NCI-H146 (cell line): ENCODE results near the gene TAAR9.
"Not testable (repeated sequence)": the region's sequence is repeated elsewhere in the genome, so short reads cannot be mapped to it uniquely, and the experiment has no call there.

Experiments
- DNase-seq: peaks from one replicate; lab custom pipeline; 2025; lab: John Stamatoyannopoulos, UW

Gene TAAR9

DNA sequence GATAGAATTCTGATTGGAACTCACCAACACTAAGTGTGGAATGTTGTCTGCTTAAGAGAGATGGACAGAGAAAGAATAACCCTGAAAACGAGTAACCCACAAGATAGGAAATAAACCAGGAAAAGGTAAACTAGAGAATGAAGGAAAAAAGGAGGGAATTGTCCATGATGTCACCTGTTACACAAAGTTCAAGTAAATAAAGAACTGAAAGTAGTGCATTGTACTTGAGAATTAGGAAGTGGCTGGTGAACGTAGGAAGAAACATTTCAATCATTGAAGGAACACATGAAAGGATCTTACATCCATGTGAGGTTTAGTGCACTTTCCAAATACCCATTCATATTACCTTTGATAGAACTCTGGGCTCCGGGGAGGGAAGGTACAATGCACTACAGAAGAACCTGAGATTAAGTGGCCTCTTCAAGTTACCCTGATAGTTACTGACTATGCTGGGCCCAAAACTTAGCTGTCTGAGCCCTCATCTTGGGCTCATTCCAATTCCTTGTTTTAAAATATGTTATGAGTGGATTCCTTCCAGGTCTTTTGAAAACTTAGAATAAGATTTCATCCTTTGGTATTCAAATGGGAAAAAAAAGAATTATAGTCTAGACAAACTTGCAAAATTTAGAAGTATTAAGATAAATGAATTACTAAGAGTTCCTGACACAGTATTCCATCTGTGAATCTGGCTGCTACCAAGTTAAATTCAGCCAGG lies 24.1 kb upstream of the TAAR9 start:
- no peak for DNase-seq

DNA sequence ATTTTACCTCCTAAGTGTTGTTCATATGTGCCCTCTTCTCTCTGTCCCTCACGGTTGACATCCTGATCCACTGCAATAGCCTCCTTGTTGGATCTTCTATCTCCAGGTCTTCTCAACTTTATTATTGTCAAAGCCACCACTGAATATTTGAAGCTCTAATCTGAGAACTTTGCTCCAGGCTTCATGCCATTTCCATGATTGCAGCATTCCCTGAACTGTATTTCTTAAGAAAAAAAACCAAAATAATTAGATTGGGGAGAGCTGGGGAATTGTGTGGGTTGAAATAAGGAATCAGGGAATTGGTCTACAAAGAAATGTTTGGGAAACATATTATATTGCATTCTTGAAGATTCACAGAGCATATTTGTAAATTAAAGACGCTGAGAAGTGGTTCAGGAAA lies 22.7 kb upstream of the TAAR9 start:
- no peak for DNase-seq

- no peak for DNase-seq
Measured at GRCh38 chr6:132520953-132521352, 17.1 kb upstream of the TAAR9 start.

GRCh38 chr6:132524646-132525045 lies 13.4 kb upstream of the TAAR9 start:
- no peak for DNase-seq

- no peak for DNase-seq
Measured at GRCh38 chr6:132525866-132526265, 12.2 kb upstream of the TAAR9 start.

DNA sequence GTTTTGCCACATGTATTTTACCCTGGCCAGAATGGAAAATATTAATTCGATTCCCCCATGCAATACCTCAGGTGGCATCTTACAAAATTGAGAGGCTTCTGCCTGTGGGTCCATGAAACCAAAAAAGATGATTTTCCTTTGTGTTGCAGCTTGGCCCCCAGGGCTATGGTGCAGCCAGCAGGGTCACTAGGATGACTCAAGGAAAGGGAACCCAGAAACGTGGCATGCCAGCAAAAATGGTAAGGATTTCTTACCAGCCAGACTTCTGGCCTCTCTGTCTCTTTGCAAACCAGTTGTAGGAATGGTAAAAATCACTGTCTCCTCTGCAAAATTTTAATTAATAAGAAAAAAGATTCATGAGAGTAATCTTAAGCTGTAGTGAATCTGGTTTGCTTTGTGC lies 11.6 kb upstream of the TAAR9 start:
- DNase-seq = no peak

GRCh38 chr6:132527791-132528190 lies 10.3 kb upstream of the TAAR9 start:
- DNase-seq = no peak

DNA sequence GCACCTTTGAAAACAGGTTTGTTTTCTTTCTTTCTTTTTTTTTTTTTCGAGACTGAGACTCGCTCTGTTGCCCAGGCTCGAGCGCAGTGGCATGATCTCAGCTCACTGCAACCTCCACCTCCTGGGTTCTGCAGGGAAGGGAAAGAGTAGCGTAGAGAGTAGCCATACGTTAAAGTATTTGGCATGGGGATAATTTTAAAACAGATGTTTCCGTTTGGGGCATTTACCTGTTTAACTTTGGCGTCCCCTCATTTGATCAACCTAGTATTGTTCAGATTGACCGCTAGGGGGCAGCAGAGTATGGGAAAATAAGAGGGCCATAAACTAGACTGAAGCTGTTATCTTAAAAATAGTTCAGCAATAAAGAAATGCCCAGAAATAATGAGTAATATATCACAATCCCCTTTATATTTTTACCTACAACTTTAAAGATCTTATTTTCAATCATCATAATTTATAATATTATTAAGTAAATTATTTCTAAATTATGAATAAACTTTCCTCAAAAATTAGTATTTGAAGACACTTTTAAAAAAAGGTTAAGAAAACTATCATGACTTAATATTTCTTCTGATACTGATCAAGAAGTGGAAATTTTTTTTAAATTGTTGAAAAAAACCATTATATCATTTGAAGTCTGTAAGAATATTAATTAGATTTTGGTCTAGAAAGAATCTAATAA lies 7.6 kb upstream of the TAAR9 start:
- DNase-seq = peak; percentile 85

- DNase-seq = not testable (repeated sequence)
Measured at GRCh38 chr6:132534546-132534945, 3.5 kb upstream of the TAAR9 start.

- no peak for DNase-seq
Measured at GRCh38 chr6:132537145-132537544, 932 bp upstream of the TAAR9 start.

- DNase-seq = no peak
Measured at GRCh38 chr6:132544826-132545225, 6.7 kb downstream of the TAAR9 start.

- DNase-seq = no peak
Measured at GRCh38 chr6:132548746-132549463, 10.8 kb downstream of the TAAR9 start.

GRCh38 chr6:132551214-132551613 lies 13.1 kb downstream of the TAAR9 start:
- no peak for DNase-seq

DNA sequence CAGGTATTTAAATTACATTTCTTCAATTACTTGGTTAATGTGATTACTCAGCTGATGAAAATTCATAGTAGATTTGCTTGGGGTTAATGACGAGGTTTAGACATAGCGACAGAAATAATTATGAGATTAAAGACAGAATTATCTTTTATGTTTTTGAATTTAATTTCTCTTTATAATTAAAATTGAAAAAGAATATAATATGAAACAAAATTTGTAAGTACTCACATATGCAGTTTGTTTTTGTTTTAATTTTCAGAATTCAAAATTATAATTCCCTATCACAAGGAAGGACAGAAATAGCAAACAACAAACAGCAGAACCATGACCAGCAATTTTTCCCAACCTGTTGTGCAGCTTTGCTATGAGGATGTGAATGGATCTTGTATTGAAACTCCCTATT lies 14.3 kb downstream of the TAAR9 start, which contains the start of gene TAAR8:
Gene TAAR8 (plus strand): TSS at position 301 of the 400 bp plus-strand sequence. CDS start 21 bp downstream, at position 322.
- DNase-seq = no peak

DNA sequence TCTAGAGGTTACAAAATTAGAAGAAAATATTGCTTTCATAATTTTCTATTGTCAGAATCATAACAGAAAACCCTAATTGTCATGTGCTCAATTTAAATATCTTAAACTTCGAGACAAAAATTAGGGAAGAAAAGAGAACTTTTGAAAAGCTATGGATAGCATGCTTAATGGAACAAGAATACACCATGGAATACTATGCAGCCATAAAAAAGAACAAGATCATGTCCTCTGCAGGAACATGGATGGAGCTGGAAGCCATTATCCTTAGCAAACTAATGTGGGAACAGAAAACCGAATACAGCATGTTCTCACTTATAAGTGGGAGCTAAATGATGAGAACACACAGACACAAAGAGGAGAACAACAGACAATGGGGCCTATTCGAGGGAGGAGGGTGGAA lies 22.0 kb downstream of the TAAR9 start:
- not testable (repeated sequence) for DNase-seq

- DNase-seq = no peak
Measured at GRCh38 chr6:132566404-132566803, 28.3 kb downstream of the TAAR9 start.

DNA sequence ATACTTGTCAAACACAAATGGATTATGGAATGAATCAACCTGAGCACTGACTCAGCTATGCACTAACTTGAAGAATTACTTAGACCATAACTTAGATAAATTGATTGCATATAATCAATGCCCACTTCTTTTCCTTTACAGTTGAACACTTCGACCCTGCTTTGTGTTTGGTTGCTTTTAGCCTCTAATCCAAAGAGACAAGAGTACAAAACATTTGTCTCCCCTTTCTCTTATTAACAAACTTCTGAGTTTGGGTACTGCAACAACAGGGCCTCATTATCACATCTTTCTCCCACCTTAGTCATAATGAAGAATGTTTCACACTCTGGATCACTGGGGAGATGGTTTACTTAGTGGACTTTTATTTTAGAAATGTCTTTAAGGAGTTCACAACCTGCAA lies 29.5 kb downstream of the TAAR9 start:
- no peak for DNase-seq

- no peak for DNase-seq
Measured at GRCh38 chr6:132568611-132569010, 30.5 kb downstream of the TAAR9 start.

DNA sequence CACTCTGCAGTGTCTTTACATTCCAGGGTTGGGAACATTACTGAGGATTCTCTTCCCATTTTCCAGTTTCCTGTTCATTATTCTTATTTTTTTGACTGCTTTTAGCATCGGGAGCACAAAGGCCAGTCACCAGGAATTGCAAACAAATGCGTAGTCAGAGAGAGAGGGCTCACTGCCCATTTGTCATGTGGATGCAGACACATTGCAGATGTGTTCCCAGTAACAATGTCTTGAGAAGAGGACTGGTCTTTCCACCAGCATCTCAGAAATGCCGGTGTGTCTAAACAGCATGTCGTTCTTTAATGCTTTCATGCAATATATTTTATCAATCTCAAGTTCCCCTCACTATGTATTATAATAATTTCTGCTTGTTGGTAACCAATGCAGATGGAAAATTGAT lies 31.1 kb downstream of the TAAR9 start:
- no peak for DNase-seq

GRCh38 chr6:132570221-132570777 lies 32.2 kb downstream of the TAAR9 start, which contains the start of gene TAAR6:
Gene TAAR6, plus strand, starts transcription at chr6:132570322. Its CDS starts 0 bp downstream, at chr6:132570322.
- peak; percentile 62 for DNase-seq

DNA sequence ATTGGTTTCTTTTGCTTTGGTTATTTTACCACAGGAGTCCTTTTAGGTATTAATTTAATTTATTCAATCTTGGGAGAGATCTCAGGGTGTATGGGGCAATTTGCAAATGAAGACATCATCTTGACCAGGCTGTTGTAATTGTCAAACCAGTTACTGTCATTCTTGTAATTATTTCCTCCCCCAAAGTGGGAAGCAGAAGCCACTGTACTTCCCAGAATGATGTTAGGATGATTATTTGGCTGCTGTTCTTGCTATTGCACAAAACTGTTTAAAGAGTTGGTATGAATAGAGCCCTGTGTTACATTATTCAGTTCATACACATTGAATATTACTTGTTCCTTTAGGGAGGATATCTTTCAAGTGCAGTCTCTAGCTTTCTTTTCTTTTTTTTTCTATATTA lies 33.7 kb downstream of the TAAR9 start:
- no peak for DNase-seq

DNA sequence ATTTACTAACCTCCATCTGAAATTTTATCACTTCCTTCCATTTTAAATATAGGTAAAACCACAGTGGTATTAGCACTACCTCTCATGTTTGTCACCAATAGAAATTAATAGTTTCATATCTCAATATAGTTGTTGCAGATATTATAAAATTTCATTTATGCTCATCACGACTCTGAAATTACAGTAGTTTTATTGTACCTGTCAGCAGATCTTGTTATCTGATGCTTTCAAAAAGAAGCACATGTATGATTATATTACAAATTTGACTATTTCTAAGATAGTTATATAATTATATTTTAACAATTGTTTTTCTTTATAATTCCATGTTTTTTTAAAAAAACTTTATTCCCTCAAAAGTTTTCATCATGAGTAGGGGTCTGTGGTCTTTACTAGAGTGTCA lies 46.6 kb downstream of the TAAR9 start:
- no peak for DNase-seq

- no peak for DNase-seq
Measured at GRCh38 chr6:132587424-132587823, 49.3 kb downstream of the TAAR9 start.
